GM04503 (cell line): ENCODE measurements around the gene ISG20L2.

Experiments
- DNase-seq: peaks from one replicate; pipeline ENCODE4 v3.0.0-alpha.2; 2012; ENCODE audit warnings: low read depth

The ISG20L2 gene

DNA sequence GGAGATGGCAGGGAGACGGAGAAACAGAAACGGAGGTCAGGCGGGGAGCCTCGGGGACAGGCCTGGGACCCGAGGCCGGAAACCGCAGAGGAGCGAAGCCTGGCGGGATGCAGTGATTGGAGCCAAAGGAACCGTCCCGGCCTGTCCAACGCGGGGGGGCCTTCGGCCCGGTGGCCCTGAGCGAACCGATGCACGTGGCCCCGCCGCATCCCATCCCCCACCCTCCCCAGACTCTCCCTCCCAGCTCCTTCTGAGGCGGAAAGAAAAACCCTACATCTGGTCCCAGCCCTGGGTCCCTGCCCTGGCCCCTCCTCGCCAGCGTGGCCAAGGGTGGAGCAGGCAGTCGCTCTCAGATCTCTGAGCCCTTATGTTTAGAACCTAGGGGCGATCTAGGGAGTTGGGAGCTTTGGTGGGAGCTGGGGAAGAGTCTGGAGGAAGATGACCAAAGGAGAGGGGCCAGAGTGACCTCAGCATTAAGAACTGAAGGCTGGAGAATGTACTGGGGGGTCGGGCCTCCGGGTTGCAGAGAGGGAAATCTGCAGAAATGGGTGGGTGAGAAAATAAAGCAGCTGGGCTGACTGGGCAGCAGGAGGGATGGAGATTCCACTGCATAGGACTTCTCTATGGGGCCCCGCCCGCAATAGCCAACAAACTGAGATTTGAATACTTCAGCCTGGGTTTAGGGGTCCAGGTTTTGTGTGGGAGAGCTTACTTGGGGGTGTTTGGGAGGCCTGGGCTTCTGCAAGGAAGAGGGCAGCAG is 21.7 kb downstream of the ISG20L2 start:
- no peak for DNase-seq

- no peak for DNase-seq
Observed at GRCh38 chr1:156705918-156706656, 22.5 kb downstream of the ISG20L2 start.

DNA sequence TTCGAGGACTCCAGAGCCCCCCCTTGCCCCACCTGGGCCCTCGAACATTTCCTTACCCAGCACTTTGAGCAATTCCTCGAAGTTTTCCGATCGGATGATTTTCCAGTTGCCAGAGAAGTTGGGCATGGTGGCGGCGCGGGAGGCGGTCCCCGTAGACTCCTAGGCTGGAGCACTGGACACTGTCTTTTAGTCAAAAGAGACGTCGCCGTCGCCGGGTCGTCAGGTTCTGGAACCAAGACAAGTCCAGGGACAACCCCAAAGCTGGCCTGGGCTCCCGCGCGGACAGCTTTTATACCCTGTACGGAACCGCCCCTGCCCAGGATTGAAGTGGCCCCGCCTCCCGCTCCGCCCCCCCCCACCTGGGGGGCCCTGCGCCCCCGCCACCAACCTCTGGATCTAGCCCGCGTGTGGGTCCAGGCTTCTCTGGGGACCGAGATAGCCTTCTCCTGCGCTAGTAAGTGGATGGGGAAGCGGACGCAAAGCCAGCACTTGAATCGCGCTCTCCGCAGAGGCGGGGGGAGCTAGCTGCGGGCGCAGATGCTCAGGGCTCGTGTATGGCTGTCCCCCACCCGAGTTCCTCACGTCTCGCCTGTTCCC is 23.1 kb downstream of the ISG20L2 start, which contains the start of gene CRABP2:
CRABP2 (minus strand) TSS at position 263 of the 597 bp plus-strand sequence; CDS start at position 126, 137 bp downstream.
- no peak for DNase-seq

DNA sequence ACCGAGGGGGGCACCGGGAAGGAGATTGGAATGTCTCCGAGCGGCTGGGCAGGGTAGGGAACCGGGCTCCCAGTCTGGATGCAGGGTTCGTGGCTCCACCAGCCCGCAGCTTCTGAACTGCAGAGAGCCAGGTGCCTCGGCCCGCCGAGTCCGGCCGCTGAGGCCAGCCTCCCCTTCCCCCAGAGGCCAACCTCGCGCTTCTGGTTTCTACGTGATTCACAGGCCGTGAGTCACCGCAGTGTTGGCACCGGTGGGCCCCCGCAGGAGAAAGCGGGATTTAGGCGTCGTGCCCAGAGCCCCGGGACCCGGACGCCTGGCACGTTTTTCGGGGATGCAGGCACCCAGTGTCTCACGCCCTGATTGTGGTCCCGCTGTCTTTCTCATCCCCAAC is 23.6 kb downstream of the ISG20L2 start:
- DNase-seq, result no peak

GRCh38 chr1:156704166-156704711 is 24.3 kb downstream of the ISG20L2 start:
- no peak for DNase-seq

GRCh38 chr1:156703741-156704140 is 24.8 kb downstream of the ISG20L2 start:
- DNase-seq, result no peak

DNA sequence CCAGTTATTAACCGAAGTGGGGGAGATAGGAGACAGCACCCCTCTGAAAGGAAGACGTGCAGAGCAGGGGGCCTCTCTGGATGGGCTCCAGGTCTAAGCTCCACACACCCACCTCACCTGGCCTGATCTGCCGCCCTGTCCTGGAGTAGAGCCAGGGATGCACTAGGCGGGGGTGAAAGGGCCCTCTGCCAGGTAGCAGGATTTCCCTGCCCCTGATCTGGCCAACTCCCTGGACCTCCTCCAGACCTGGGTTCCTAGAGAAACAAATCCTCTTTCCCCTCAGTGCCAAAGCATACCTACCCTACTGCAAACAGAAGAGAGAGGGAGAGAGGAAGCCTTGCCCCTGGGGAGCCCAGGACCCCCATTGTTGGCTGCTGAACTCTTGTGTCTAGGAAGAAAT is 25.2 kb downstream of the ISG20L2 start:
- DNase-seq, result no peak

DNA sequence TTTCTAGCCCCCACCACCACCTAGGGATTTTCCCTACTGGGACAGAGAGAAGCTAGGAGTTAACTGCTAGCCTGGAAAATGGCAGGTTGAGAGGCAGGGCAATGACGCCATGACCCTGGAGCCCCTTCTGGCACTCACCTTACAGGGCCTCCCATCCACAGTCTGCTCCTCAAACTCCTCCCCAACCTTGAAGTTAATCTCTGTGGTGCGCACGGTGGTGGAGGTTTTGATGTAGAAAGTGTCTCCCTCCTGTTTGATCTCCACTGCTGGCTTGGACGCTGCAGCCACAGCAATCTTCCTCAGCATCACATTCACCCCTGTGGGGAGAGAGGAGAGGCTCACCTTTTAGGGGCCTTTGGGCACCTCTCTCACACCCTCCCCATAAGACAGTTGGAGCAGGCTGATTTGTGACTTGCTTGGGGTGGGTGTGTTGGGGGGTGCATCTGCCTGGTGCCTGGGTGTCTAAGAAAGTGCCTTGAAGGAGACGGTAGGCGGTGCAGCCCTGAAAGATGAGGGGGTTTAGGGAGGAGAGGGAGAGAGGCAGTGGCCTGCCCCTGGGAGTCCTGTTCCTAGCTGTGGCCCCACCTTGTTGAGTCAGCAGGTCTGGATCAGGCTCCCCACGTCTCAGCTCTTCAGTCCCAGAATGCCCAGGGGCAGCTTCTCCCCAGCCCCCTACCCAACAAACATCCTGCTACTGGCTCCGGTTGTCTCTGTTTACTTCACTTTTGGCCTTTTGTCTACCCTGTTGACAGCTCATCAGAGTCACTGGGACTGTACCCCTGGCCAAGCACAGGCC is 27.6 kb downstream of the ISG20L2 start:
- no peak for DNase-seq

DNA sequence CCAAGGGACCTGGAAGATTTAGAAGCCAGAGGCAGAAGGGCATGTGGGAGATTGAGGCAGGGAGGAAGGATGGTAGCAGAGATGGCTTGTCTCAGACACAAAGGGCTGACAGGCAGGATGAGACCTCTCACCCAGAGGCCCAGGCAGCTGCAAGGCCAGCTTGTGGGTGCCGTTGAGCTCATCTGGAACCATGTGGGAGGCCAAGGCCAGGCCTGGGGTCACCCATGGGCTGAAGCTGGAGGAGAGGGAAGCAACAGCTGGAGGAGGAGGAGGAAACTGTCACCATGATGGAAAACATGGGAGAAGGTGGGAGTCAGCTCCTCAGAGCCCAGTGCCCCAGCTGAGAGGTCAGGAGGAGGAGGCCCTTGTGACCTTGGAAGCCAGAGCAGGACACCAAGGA is 29.6 kb downstream of the ISG20L2 start:
- DNase-seq, result no peak

GRCh38 chr1:156697481-156697880 is 31.1 kb downstream of the ISG20L2 start:
- DNase-seq, result no peak

GRCh38 chr1:156696755-156697154 is 31.8 kb downstream of the ISG20L2 start:
- DNase-seq, result no peak

- DNase-seq, result no peak
Observed at GRCh38 chr1:156694690-156694962, 33.9 kb downstream of the ISG20L2 start.

DNA sequence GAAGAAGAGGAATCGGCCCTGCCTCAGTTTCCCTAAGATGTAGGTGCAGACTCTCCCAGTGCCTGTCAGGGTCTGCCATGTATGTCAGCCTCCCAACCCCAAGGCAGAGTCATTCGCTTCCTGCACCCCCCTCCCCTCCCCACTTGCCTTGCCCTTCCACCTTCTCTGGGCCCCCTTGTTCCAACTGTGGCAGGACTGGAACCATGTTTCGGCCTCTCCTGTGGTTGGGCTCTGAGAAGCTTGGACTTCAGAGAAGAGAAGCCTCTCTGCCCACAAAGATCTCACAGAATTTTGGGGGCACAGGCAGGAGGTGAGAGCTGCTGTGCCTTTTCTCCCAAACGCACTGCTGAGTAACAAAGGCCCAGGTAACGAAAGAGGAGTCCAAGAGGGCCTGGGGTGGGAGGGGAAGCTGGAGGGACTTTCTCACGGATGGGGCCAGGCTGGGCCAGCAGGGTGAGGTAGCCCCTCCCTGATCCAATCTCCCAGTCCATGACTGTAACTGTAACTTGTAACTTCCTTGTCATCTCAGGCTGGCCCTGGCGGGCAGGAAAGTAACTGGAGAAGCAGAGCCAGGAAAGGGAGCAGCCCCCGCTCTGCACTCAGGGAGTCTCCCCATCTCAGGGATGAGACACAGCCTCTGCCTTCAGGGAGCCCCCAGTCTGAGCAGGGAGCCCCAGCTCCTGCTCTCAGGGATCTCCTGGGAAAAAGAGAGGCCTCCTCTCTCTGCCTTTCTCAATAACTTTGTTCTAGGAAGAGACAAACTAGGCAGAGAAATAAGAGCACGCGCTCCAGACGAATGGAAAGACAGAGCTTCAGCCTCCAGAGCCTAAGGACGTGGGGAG is 34.5 kb downstream of the ISG20L2 start:
- DNase-seq, result no peak

DNA sequence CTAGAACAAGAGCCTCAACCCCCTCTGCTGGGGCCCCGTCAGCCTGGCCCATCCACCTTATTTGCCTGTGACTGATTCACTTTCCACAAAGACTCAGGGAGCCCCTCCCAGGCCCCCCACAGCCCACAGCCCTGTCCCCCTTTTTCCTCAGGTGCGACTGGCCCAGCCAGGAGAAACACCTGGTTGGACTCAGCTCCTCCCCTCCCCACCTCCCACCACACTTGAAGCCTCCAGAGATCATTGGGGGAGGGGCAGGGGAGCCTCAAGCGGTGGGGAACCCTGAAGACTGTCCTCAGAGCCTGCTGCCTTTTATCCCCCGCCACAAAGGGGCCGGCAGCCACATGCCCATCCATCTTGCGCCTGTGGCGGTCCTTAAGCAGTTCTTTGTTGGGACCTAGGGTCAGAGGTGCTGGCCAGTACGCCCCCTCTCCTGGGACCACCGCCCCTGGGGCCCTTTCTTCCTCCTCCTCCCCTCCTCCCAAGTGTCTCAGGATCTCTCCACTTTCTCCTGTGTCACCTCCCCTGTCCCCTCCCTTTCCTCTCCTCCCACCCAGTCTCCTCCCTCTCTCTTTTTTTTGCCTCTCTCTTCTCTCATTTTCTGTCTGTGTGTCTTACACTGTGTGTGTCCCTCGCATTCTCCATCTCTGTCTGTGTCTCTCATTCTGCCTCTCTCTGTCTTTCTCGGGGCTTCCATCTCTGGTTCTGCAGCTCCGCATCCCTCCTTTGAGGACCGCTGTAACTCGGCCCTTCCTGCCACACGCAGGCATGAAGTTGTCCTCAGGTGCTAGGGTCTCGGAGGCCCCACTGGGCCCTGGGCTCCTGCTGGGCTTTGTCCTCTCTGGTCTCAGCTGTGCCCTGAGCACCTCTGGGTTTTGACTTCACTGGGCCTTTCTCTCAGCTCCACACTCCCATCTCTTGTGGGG is 35.4 kb downstream of the ISG20L2 start:
- no peak for DNase-seq

DNA sequence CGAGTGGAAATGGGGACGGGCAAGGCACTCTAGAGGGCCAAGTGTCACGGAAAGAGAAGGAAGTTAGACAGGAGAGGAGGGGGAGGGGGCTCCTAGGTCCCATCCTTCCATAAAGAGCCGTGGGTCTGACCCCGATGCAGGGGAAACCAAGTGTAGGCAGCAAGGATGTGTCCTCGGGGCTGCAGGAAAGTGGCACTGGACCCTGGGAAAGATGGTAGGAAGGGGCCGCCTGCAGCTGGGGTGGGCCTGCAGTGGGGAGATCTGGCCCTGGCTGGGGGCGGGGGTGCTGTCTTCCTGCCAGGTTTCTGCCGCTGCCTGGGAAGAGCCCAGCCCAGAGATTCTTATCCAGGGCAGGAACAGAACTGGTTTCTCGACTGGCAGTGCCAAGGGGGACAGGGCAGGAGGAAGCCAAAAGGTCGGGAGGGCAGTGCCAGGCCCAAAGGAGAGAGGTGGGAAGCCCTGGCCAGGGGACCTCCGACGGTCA is 36.1 kb downstream of the ISG20L2 start:
- DNase-seq, result no peak

GRCh38 chr1:156691665-156692440 is 36.7 kb downstream of the ISG20L2 start:
- no peak for DNase-seq

DNA sequence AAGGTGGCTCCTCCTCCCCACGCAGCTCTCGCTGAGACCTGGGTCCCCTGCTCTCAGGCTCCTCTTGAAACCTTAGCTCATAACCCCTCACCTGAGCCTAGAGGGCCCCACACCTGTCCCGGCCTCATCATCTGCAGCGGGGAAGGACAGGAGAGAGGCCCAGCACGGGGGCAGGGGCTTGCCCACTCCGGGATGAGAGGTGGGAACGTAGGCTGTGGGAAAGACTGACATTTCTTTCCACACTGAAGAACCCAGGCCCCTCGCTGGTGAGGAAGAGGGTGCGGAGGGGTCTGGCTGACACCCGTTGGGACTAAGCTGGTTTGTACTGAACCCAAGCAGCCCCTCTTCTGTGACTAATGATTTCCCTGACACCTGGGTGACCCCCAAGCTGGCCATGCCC is 37.4 kb downstream of the ISG20L2 start:
- DNase-seq, result no peak

DNA sequence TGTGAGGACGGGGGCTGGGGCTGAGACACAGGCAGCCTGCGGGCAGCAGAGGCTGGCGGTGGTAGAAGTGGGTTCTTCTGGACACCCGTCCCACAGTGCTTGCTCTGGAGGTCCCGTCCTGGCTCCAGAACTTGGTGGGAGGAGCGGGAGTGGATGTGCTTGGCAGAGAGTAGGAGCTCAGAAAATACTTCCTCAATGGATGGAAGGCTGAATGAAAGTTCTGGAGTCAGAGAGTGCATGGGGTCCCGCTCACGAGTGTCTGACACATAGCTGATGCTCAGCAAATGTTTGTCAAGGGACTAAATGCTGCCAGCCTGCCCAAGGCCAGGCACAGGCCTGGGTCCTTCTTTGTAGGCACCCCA is 37.9 kb downstream of the ISG20L2 start:
- DNase-seq, result no peak

- no peak for DNase-seq
Observed at GRCh38 chr1:156689953-156690674, 38.5 kb downstream of the ISG20L2 start.
